Stimulated activated CD8-positive, alpha-beta memory T cell treated with anti-CD3 and anti-CD28 coated beads, Interleukin-12 subunit alpha, Interleukin-12 subunit beta, amount 100 ng/mL, for 4 hours (primary cell): ENCODE results near the gene PTPN7.

Experiments used
- DNase-seq: peaks from one replicate; pipeline ENCODE4 v3.0.0-alpha.2; 2020; ENCODE audit warnings: low read depth

The PTPN7 gene

DNA sequence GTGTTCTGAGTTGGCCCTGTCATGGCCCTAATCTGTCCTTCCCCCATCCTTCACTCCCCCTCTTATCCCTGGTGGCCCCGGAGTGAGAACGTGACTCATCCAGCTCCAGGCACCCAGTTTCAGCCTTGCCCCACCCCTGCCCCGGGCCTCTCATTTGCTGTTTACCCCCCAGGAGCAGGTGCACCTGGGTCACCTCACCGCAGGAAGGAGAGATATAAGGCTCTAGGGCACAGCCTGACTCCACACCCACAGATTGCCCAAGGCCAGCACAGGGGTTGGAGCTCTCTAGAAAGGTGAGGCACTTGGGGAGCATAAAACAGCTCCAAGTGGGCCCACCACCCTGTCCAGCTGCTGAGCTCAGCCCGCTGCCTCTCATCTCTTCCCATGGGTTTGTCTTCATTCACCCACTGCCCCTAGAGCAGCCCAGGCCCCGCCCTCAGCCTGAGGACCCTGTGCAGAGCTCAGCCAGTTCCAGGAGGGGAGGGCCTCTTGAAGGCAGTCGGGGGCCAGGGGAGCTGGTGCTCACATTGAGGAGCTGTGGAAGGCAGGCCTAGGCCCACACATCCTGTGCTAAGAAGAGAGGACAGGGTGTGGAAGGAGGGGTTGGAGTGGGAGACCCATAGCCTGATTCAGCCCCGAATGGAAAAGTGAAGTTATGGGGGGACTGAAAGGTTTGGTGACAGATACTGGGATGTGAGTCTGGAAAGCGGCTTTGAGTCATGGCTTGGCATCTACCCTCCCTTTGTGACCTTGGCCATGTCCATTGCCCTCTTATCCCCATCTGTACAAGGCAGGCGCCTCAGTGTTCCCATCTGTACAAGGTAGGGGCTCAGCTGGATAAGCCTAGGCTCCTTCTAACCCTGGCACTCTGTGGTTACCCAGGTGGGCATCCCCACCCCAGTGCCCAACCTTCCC lies 53.8 kb downstream of the PTPN7 start:
- no peak for DNase-seq

DNA sequence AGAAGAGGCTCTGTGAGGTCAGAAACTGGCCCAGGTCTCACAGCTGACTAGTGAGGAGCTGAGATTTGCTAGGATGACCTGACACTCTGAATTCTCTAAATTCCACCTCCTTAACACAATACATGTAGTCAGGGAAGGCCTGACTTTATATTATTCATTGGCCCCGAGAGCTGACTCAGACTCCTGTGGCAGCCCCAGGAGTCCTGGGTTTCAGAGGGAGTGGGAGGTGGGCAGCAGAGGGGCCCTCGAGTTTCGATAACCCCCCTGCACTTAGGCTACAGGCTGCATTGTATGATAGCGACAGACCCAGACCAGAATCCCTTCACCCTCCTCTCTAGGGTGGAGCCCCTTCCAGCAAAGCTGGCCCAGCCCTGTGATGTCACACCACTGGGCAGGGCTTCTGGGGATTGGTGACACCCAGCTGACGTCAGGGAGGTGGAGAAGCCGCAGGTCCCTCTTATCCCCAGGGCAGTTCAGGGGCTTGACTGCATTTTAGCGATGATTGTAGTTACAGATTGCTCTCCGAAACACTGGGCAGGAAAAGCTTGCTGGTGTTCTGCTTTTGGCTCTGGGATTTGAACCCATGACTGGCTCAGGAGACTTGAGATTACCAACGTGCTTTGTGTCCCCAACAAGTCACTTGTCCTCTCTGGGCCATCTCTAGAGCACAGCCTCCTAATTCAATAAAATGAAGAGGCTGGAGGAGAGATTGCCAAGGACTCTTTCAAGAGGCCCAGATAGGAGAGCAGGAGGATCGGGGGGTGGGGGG lies 54.6 kb downstream of the PTPN7 start:
- DNase-seq, result no peak

DNA sequence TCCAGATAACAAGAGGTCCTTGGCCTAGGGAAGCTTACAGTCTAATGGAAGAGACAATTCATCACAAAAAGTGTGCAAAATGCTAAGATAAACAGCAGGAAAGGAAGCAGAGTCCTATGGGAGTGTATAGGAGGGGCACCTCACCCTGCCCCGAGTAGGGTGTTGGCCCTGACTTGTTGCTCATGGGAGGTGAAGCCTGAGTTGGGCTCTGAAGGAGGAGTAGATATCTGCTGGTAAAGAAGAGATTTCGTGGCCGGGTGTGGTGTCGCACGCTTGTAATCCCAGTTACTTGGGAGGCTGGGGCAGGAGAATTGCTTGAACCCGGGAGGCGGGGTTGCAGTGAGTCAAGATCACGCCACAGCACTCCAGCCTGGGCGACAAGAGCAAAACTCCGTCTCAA lies 56.3 kb downstream of the PTPN7 start:
- no peak for DNase-seq

DNA sequence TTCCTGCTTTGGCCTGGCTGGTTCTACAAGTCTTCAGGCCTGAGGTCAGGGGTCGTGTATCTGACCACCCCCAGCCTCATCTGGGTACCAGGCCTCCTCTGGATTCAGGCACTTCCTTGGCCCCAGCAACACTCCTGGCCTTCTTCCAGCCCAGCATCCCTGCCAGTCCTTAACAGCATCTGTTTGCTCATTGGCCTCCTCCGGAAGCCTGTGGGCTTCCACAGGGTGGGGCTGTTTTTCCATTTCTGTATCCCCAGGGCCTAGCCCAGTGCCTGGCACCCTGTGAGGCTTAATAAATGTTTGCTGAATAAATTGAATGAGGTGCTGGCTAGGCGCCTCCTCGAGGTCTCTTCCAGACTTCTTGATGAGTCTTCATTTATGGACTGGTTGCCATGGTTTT lies 59.2 kb downstream of the PTPN7 start:
- DNase-seq, result no peak
